ENCODE data around the gene WASF3.

GRCh38 chr13:26585136-26585535 lies 27.7 kb downstream of the WASF3 start:
- no peak for TF ChIP-seq CTCF (IDR thresholded peaks at IDR 0.05; ENCODE audit: low read length)
- no peak for TF ChIP-seq EZH2 (IDR thresholded peaks at IDR 0.05; ENCODE audit: borderline replicate concordance, low read length)
